HEK293 (cell line): ENCODE data around the gene MON2.
A peak's percentile ranks its signal among the peaks of the same experiment; 100 is the strongest.

Experiments used
- CTCF ChIA-PET: fragments of 350-600 bp; formaldehyde crosslinking; extraction: SDS; loops from one replicate; lab custom pipeline; 2021; ENCODE audit warnings: antibody characterized with exemption; lab: Yijun Ruan, JAX
- POLR2A ChIA-PET: fragments of 300-600 bp; formaldehyde crosslinking; extraction: SDS; loops from one replicate; lab custom pipeline; 2020; ENCODE audit warnings: antibody characterized with exemption, inconsistent platforms; lab: Yijun Ruan, JAX
- H3K27ac ChIP-seq: fragments of 200-500 bp; sonication (Bioruptor generic); 2 replicates; pipeline ENCODE4 v1.5.1; 2014; ENCODE audit warnings: low read depth, low read length, control low read depth, inconsistent platforms; ENCODE audit errors: extremely low read depth
- H3K36me3 ChIP-seq, 2 experiments: fragments of 200-500 bp in 1 of 2; sonication (Bioruptor generic) in 1 of 2; 1 replicate in 1 of 2; 2 replicates in 1 of 2; pipeline ENCODE4 v1.5.1; 2014 to 2017; ENCODE audit warnings: inconsistent platforms in 2 of 2, low read length in 2 of 2; ENCODE audit not compliant: control insufficient read depth in 2 of 2, insufficient read depth in 1 of 2
- H3K4me1 ChIP-seq: fragments of 200-500 bp; sonication (Bioruptor generic); 2 replicates; pipeline ENCODE4 v1.5.1; 2014; ENCODE audit warnings: mild to moderate bottlenecking, low read length, inconsistent platforms; ENCODE audit not compliant: control insufficient read depth, insufficient read depth
- H3K4me3 ChIP-seq: 2 replicates; pipeline ENCODE4 v1.5.1; 2011; ENCODE audit warnings: low read depth, mild to moderate bottlenecking, control low read depth, low read length, moderate library complexity
- H3K9me3 ChIP-seq: fragments of 200-500 bp; sonication (Bioruptor generic); 2 replicates; pipeline ENCODE4 v1.5.1; 2014; ENCODE audit warnings: low read depth, low read length, inconsistent platforms; ENCODE audit not compliant: control insufficient read depth, insufficient read depth
- CTCF ChIP-seq: fragments of 450-650 bp; formaldehyde crosslinking; IDR thresholded peaks from 2 replicates; pipeline ENCODE4 v1.5.1; 2016; ENCODE audit warnings: missing biosample characterization, missing genetic modification characterization
- GLI4 ChIP-seq: fragments of 450-650 bp; formaldehyde crosslinking; IDR thresholded peaks from 2 replicates; pipeline ENCODE4 v1.5.1; 2016; ENCODE audit warnings: missing biosample characterization, missing genetic modification characterization
- KLF10 ChIP-seq: fragments of 450-650 bp; IDR thresholded peaks from 2 replicates; pipeline ENCODE4 v1.5.1; 2018; ENCODE audit warnings: missing biosample characterization, mild to moderate bottlenecking, missing genetic modification characterization
- MEIS1 ChIP-seq: sonication (generic); formaldehyde crosslinking; IDR thresholded peaks from 2 replicates; pipeline ENCODE4 v1.8.1; 2022; ENCODE audit warnings: missing genetic modification reagents, mild to moderate bottlenecking, borderline replicate concordance
- SALL2 ChIP-seq: fragments of 450-650 bp; formaldehyde crosslinking; IDR thresholded peaks from 2 replicates; pipeline ENCODE4 v1.5.0; 2017; ENCODE audit warnings: missing biosample characterization, mild to moderate bottlenecking, missing genetic modification characterization, borderline replicate concordance
- ZBTB1 ChIP-seq: fragments of 450-650 bp; formaldehyde crosslinking; IDR thresholded peaks from 2 replicates; pipeline ENCODE4 v1.5.1; 2016; ENCODE audit warnings: missing biosample characterization, missing genetic modification characterization
- ZNF121 ChIP-seq: fragments of 450-650 bp; formaldehyde crosslinking; IDR thresholded peaks from 2 replicates; pipeline ENCODE4 v1.5.1; 2016; ENCODE audit warnings: missing biosample characterization, missing genetic modification characterization
- ZNF146 ChIP-seq: fragments of 450-650 bp; formaldehyde crosslinking; IDR thresholded peaks from 2 replicates; pipeline ENCODE4 v1.5.1; 2016; ENCODE audit warnings: missing biosample characterization, missing genetic modification characterization
- ZNF175 ChIP-seq: fragments of 450-650 bp; formaldehyde crosslinking; IDR thresholded peaks from 2 replicates; pipeline ENCODE4 v1.5.1; 2016; ENCODE audit warnings: missing biosample characterization, missing genetic modification characterization
- ZNF211 ChIP-seq: fragments of 450-650 bp; formaldehyde crosslinking; IDR thresholded peaks from 2 replicates; pipeline ENCODE4 v1.5.1; 2016; ENCODE audit warnings: low read depth, missing biosample characterization, missing genetic modification characterization
- ZNF23 ChIP-seq: fragments of 450-650 bp; formaldehyde crosslinking; IDR thresholded peaks from 2 replicates; pipeline ENCODE4 v1.5.1; 2016; ENCODE audit warnings: missing biosample characterization, missing genetic modification characterization, borderline replicate concordance
- ZNF302 ChIP-seq: fragments of 450-650 bp; formaldehyde crosslinking; IDR thresholded peaks from 2 replicates; pipeline ENCODE4 v1.5.1; 2016; ENCODE audit warnings: missing biosample characterization, missing genetic modification characterization, low read depth
- ZNF311 ChIP-seq: fragments of 450-650 bp; formaldehyde crosslinking; IDR thresholded peaks from 2 replicates; pipeline ENCODE4 v1.5.1; 2017; ENCODE audit warnings: missing biosample characterization, missing genetic modification characterization, borderline replicate concordance
- ZNF362 ChIP-seq: fragments of 450-650 bp; formaldehyde crosslinking; IDR thresholded peaks from 2 replicates; pipeline ENCODE4 v1.5.1; 2016; ENCODE audit warnings: missing biosample characterization, missing genetic modification characterization
- ZNF513 ChIP-seq: fragments of 450-650 bp; IDR thresholded peaks from 2 replicates; pipeline ENCODE4 v1.5.1; 2018; ENCODE audit warnings: missing biosample characterization, missing genetic modification characterization
- ZNF610 ChIP-seq: fragments of 450-650 bp; formaldehyde crosslinking; IDR thresholded peaks from 2 replicates; pipeline ENCODE4 v1.5.1; 2016; ENCODE audit warnings: missing biosample characterization, missing genetic modification characterization, borderline replicate concordance
- ZNF654 ChIP-seq: fragments of 450-650 bp; formaldehyde crosslinking; IDR thresholded peaks from 2 replicates; pipeline ENCODE4 v1.5.1; 2016; ENCODE audit warnings: low read depth, missing biosample characterization, missing genetic modification characterization
- ZNF660 ChIP-seq: fragments of 450-650 bp; IDR thresholded peaks from 2 replicates; pipeline ENCODE4 v1.5.1; 2018; ENCODE audit warnings: missing biosample characterization, mild to moderate bottlenecking, missing genetic modification characterization
- ZSCAN4 ChIP-seq: fragments of 450-650 bp; formaldehyde crosslinking; IDR thresholded peaks from 2 replicates; pipeline ENCODE4 v1.5.1; 2017; ENCODE audit warnings: missing biosample characterization, missing genetic modification characterization

The MON2 gene

GRCh38 chr12:62438098-62438692 is 28.4 kb upstream of the MON2 start (continued):
- peak; percentile 77 for TF ChIP-seq ZNF654 (tag by site-specific recombination)
- TF ChIP-seq ZNF311 (tag by site-specific recombination): no peak
- no peak for TF ChIP-seq ZNF302
- TF ChIP-seq KLF10 (tag by site-specific recombination): 0 out of 2 replicates have a peak, but pooled peaks have one; percentile 14
- no peak for TF ChIP-seq ZNF146 (tag by site-specific recombination)
- TF ChIP-seq GLI4 (tag by site-specific recombination): no peak
- TF ChIP-seq ZNF211 (tag by site-specific recombination): no peak
- peak; percentile 47; the same call in 1 of the 2 replicates for TF ChIP-seq CTCF (tag by site-specific recombination)

- H3K4me1 ChIP-seq: no peaks in the 10 kb centered on the region
- no peak overlapping the region for H3K4me3 ChIP-seq
- H3K27ac ChIP-seq: no peak overlapping the region
- H3K36me3 ChIP-seq: no peaks in the 10 kb centered on the region
- ChIA-PET POLR2A (no interaction called here), CTCF (interaction anchor here (1.3 kb wide), 1 partner anchor 9 kb away, joined by 6 read pairs; no protein-coding TSS in a partner anchor)
- no peak for TF ChIP-seq ZNF362 (tag by site-specific recombination)
- TF ChIP-seq ZBTB1 (tag by site-specific recombination): no peak
- TF ChIP-seq ZNF610: no peak
- no peak for TF ChIP-seq ZNF175 (tag by site-specific recombination)
- no peak for TF ChIP-seq ZNF121 (tag by site-specific recombination)
- TF ChIP-seq SALL2 (tag by site-specific recombination): no peak
- no peak for TF ChIP-seq ZNF660 (tag by site-specific recombination)
- no peak for TF ChIP-seq ZNF23
- TF ChIP-seq ZSCAN4: no peak
- no peak for TF ChIP-seq ZNF513 (tag by site-specific recombination)
- no peak for TF ChIP-seq MEIS1 (CRISPR knock-in tag)
- no peaks in the 10 kb centered on the region for H3K9me3 ChIP-seq
Measured at GRCh38 chr12:62446754-62447452, 19.7 kb upstream of the MON2 start.
